CD4-positive, alpha-beta memory T cell (primary cell): Measurements from ENCODE around the gene GPR39. TPM values are rescaled to one million over a fixed set of nuclear protein-coding genes. Genes with fewer than 3 reads are reported as not detected.

Experiments used
- CTCF ChIA-PET: fragments of 350-600 bp; sonication (Branson Sonifier 250); formaldehyde crosslinking; loops from one replicate; lab custom pipeline; 2021; ENCODE audit warnings: inconsistent platforms; ENCODE audit not compliant: partially characterized antibody; lab: Charles Lee
- POLR2A ChIA-PET: fragments of 350-600 bp; sonication (Branson Sonifier 250); formaldehyde crosslinking; loops from one replicate; lab custom pipeline; 2021; ENCODE audit not compliant: partially characterized antibody; lab: Charles Lee
- DNase-seq, 5 donors: peaks; one replicate each; pipeline versions ENCODE4 v3.0.0 to v3.0.0-alpha.2; 2020 to 2022; ENCODE audit warnings: mixed read lengths in 1 of 5
- H3K27ac ChIP-seq: one replicate; pipeline ENCODE4 v1.7.0; 2013; ENCODE audit warnings: low read depth, low read length
- H3K27me3 ChIP-seq: 2 replicates; pipeline ENCODE4 v1.7.0; 2013; ENCODE audit warnings: mild to moderate bottlenecking, low read length, moderate library complexity; ENCODE audit not compliant: insufficient read depth
- H3K36me3 ChIP-seq: 2 replicates; pipeline ENCODE4 v1.7.0; 2013; ENCODE audit warnings: mild to moderate bottlenecking, low read length, moderate library complexity; ENCODE audit not compliant: insufficient read depth
- H3K4me1 ChIP-seq: 2 replicates; pipeline ENCODE4 v1.7.0; 2013; ENCODE audit warnings: mild to moderate bottlenecking, low read length, moderate library complexity; ENCODE audit not compliant: insufficient read depth
- H3K4me3 ChIP-seq, 2 donors: one replicate each; pipeline ENCODE4 v1.7.0; 2013; ENCODE audit warnings: low read length in 2 of 2, mild to moderate bottlenecking in 1 of 2
- H3K9me3 ChIP-seq, 2 donors: one replicate each; pipeline ENCODE4 v1.7.0; 2013; ENCODE audit warnings: low read length in 2 of 2, control low read depth in 1 of 2; ENCODE audit not compliant: control insufficient read depth in 1 of 2
- H3K27ac Mint-ChIP-seq, 7 donors: one replicate each; pipeline ENCODE4 v1.8.0; 2020 to 2021; ENCODE audit warnings: mixed read lengths in 7 of 7, mild to moderate bottlenecking in 6 of 7, inconsistent platforms in 3 of 7, moderate library complexity in 3 of 7
- H3K27me3 Mint-ChIP-seq, 2 donors: one replicate each; pipeline ENCODE4 v1.8.0; 2020 to 2021; ENCODE audit warnings: mixed read lengths in 2 of 2
- H3K36me3 Mint-ChIP-seq, 2 donors: one replicate each; pipeline ENCODE4 v1.8.0; 2020 to 2021; ENCODE audit warnings: mixed read lengths in 2 of 2, inconsistent platforms in 1 of 2, mild to moderate bottlenecking in 1 of 2
- H3K4me1 Mint-ChIP-seq, 4 donors: one replicate each; pipeline ENCODE4 v1.8.0; 2020 to 2021; ENCODE audit warnings: mixed read lengths in 4 of 4, mild to moderate bottlenecking in 1 of 4
- H3K4me3 Mint-ChIP-seq, 8 donors: one replicate each; pipeline ENCODE4 v1.8.0; 2020 to 2021; ENCODE audit warnings: mixed read lengths in 8 of 8, mild to moderate bottlenecking in 7 of 8, moderate library complexity in 6 of 8, inconsistent platforms in 3 of 8
- H3K9me3 Mint-ChIP-seq, 8 donors: one replicate each; pipeline ENCODE4 v1.8.0; 2020 to 2021; ENCODE audit warnings: mixed read lengths in 8 of 8, mild to moderate bottlenecking in 5 of 8, inconsistent platforms in 3 of 8, moderate library complexity in 1 of 8
- intact Hi-C: fragments of 100-400 bp; cut with micrococcal nuclease; formaldehyde crosslinking; loops from one replicate; pipeline ENCODE4 v1.15.1; 2023
- polyA plus RNA-seq, 2 donors: library from polyadenylated mRNA; unstranded; fragments of 300-500 nt; fragmentation: Illumina TruSeq; gene quantifications; one replicate each; pipeline ENCODE4 v1.2.3, GENCODE V29; 2021
- total RNA-seq, 2 experiments: library from RNA; stranded (reverse); gene quantifications; one replicate each; pipeline ENCODE4 v1.2.3, GENCODE V29; 2021

GPR39 gene
- total and polyA plus RNA-seq, 4 experiments from 2014 or later: not detected

GRCh38 chr2:132562245-132562644 lies 145.6 kb downstream of the GPR39 start:
- ChIA-PET CTCF (no interaction called here), POLR2A (no interaction called here)
- Histone ChIP-seq H3K4me1 (no peaks in the 10 kb centered on the region), H3K27ac (no peak overlapping the region), H3K36me3 (no peaks in the 10 kb centered on the region), H3K27me3 (no peaks in the 10 kb centered on the region), H3K4me3 (no peak overlapping the region), H3K9me3 (no peaks in the 10 kb centered on the region)
- H3K27me3 Mint-ChIP-seq: no peaks in the 10 kb centered on the region
- intact Hi-C loops: no loop called here
- H3K36me3 Mint-ChIP-seq: no peaks in the 10 kb centered on the region
- H3K4me1 Mint-ChIP-seq: no peaks in the 10 kb centered on the region
- DNase-seq: no peak
- H3K27ac Mint-ChIP-seq: no peak overlapping the region
- no peak overlapping the region for H3K4me3 Mint-ChIP-seq
- peaks cover 0 to 8% (median 3%) of the 10 kb centered on the region in 8 donors for H3K9me3 Mint-ChIP-seq

- no peak overlapping the region for H3K27ac ChIP-seq
- Mint-ChIP-seq H3K4me1 (no peaks in the 10 kb centered on the region), H3K36me3 (no peaks in the 10 kb centered on the region), H3K9me3 (peaks cover 0 to 8% (median 5%) of the 10 kb centered on the region in 8 donors), H3K27ac (no peak overlapping the region), H3K27me3 (no peaks in the 10 kb centered on the region), H3K4me3 (no peak overlapping the region)
- no peak overlapping the region for H3K4me3 ChIP-seq
- intact Hi-C loops: no loop called here
- H3K4me1 ChIP-seq: no peaks in the 10 kb centered on the region
- no peaks in the 10 kb centered on the region for H3K9me3 ChIP-seq
- ChIA-PET CTCF (no interaction called here), POLR2A (no interaction called here)
- H3K36me3 ChIP-seq: no peaks in the 10 kb centered on the region
- no peaks in the 10 kb centered on the region for H3K27me3 ChIP-seq
- no peak for DNase-seq
Observed at GRCh38 chr2:132564065-132564464, 147.5 kb downstream of the GPR39 start.

- no peaks in the 10 kb centered on the region for H3K9me3 ChIP-seq
- no peak overlapping the region for H3K4me3 ChIP-seq
- Mint-ChIP-seq H3K4me3 (no peak overlapping the region), H3K27ac (no peak overlapping the region), H3K36me3 (no peaks in the 10 kb centered on the region), H3K27me3 (peaks cover 0 to 2% of the 10 kb centered on the region in 2 donors), H3K4me1 (no peaks in the 10 kb centered on the region), H3K9me3 (peaks cover 0 to 8% (median 3%) of the 10 kb centered on the region in 8 donors)
- ChIA-PET CTCF (no interaction called here), POLR2A (no interaction called here)
- H3K27ac ChIP-seq: no peak overlapping the region
- H3K4me1 ChIP-seq: no peaks in the 10 kb centered on the region
- no peaks in the 10 kb centered on the region for H3K27me3 ChIP-seq
- H3K36me3 ChIP-seq: no peaks in the 10 kb centered on the region
- DNase-seq: no peak
- intact Hi-C loops: no loop called here
Observed at GRCh38 chr2:132566379-132566778, 149.8 kb downstream of the GPR39 start.

- Mint-ChIP-seq H3K4me3 (no peak overlapping the region), H3K27ac (no peak overlapping the region), H3K4me1 (no peaks in the 10 kb centered on the region), H3K36me3 (no peaks in the 10 kb centered on the region), H3K9me3 (peaks cover 0 to 8% (median 3%) of the 10 kb centered on the region in 8 donors), H3K27me3 (peaks cover 0 to 3% of the 10 kb centered on the region in 2 donors)
- Histone ChIP-seq H3K4me3 (no peak overlapping the region), H3K27ac (no peak overlapping the region), H3K27me3 (no peaks in the 10 kb centered on the region), H3K4me1 (no peaks in the 10 kb centered on the region), H3K36me3 (no peaks in the 10 kb centered on the region), H3K9me3 (no peaks in the 10 kb centered on the region)
- DNase-seq: no peak
- ChIA-PET CTCF (no interaction called here), POLR2A (no interaction called here)
- intact Hi-C loops: no loop called here
Observed at GRCh38 chr2:132567682-132568081, 151.1 kb downstream of the GPR39 start.

- Mint-ChIP-seq H3K9me3 (peaks cover 0 to 8% (median 3%) of the 10 kb centered on the region in 8 donors), H3K36me3 (no peaks in the 10 kb centered on the region), H3K27me3 (peaks cover 0 to 4% of the 10 kb centered on the region in 2 donors), H3K27ac (no peak overlapping the region), H3K4me3 (no peak overlapping the region), H3K4me1 (no peaks in the 10 kb centered on the region)
- DNase-seq: no peak
- no peaks in the 10 kb centered on the region for H3K27me3 ChIP-seq
- H3K4me1 ChIP-seq: no peaks in the 10 kb centered on the region
- H3K4me3 ChIP-seq: no peak overlapping the region
- H3K9me3 ChIP-seq: no peaks in the 10 kb centered on the region
- H3K36me3 ChIP-seq: no peaks in the 10 kb centered on the region
- ChIA-PET POLR2A (no interaction called here), CTCF (no interaction called here)
- H3K27ac ChIP-seq: no peak overlapping the region
- intact Hi-C loops: no loop called here
Observed at GRCh38 chr2:132568656-132569055, 152.1 kb downstream of the GPR39 start.

- H3K4me1 Mint-ChIP-seq: no peaks in the 10 kb centered on the region
- no peak for DNase-seq
- H3K27me3 Mint-ChIP-seq: peaks cover 0 to 4% of the 10 kb centered on the region in 2 donors
- no peaks in the 10 kb centered on the region for H3K9me3 ChIP-seq
- no peaks in the 10 kb centered on the region for H3K27me3 ChIP-seq
- H3K4me3 ChIP-seq: no peak overlapping the region
- H3K9me3 Mint-ChIP-seq: peaks cover 0 to 4% (median 0%) of the 10 kb centered on the region in 8 donors
- no peaks in the 10 kb centered on the region for H3K4me1 ChIP-seq
- ChIA-PET CTCF (no interaction called here), POLR2A (no interaction called here)
- H3K4me3 Mint-ChIP-seq: no peak overlapping the region
- intact Hi-C loops: no loop called here
- H3K27ac ChIP-seq: no peak overlapping the region
- no peaks in the 10 kb centered on the region for H3K36me3 Mint-ChIP-seq
- no peaks in the 10 kb centered on the region for H3K36me3 ChIP-seq
- no peak overlapping the region for H3K27ac Mint-ChIP-seq
Observed at GRCh38 chr2:132573444-132574007, 156.9 kb downstream of the GPR39 start.

DNA sequence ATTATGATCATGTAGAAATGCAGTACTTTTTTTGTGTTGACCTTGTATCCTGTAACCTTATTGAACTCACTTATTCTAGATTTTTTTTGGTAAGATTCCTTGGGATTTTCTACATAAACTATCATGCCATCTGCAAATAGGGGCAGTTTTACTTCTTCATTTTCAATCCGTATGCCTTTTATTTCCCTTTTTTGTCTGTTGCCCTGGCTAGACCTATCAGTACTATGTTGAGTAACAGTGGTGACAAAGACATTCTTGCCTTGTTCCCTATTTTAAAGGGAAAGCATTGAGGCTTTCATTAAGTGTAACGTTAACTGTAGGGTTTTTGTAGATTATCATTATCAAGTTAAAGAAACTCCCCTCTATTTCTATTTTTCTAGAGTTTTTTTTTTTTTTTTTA lies 161.1 kb downstream of the GPR39 start:
- ChIA-PET CTCF (no interaction called here), POLR2A (no interaction called here)
- H3K4me1 ChIP-seq: no peaks in the 10 kb centered on the region
- peaks cover 0 to under 1% of the 10 kb centered on the region in 2 donors for H3K27me3 Mint-ChIP-seq
- no peak overlapping the region for H3K4me3 Mint-ChIP-seq
- no peaks in the 10 kb centered on the region for H3K36me3 ChIP-seq
- H3K36me3 Mint-ChIP-seq: no peaks in the 10 kb centered on the region
- H3K9me3 ChIP-seq: no peaks in the 10 kb centered on the region
- intact Hi-C loops: no loop called here
- DNase-seq: no peak
- no peak overlapping the region for H3K27ac Mint-ChIP-seq
- no peaks in the 10 kb centered on the region for H3K4me1 Mint-ChIP-seq
- H3K27ac ChIP-seq: no peak overlapping the region
- H3K9me3 Mint-ChIP-seq: peaks cover 0 to 5% (median 0%) of the 10 kb centered on the region in 8 donors
- H3K27me3 ChIP-seq: no peaks in the 10 kb centered on the region
- H3K4me3 ChIP-seq: no peak overlapping the region
